HG02759 (cell line): ENCODE data around the gene PPOX.
A peak's percentile ranks its signal among the peaks of the same experiment; 100 is the strongest.

Source experiments
- ATAC-seq: cut with Tn5 transposase; IDR thresholded peaks from one replicate; pipeline ENCODE4 v1.9.1; 2021; ENCODE audit warnings: mild to moderate bottlenecking, moderate library complexity; ENCODE audit not compliant: unreplicated experiment

The PPOX gene

DNA sequence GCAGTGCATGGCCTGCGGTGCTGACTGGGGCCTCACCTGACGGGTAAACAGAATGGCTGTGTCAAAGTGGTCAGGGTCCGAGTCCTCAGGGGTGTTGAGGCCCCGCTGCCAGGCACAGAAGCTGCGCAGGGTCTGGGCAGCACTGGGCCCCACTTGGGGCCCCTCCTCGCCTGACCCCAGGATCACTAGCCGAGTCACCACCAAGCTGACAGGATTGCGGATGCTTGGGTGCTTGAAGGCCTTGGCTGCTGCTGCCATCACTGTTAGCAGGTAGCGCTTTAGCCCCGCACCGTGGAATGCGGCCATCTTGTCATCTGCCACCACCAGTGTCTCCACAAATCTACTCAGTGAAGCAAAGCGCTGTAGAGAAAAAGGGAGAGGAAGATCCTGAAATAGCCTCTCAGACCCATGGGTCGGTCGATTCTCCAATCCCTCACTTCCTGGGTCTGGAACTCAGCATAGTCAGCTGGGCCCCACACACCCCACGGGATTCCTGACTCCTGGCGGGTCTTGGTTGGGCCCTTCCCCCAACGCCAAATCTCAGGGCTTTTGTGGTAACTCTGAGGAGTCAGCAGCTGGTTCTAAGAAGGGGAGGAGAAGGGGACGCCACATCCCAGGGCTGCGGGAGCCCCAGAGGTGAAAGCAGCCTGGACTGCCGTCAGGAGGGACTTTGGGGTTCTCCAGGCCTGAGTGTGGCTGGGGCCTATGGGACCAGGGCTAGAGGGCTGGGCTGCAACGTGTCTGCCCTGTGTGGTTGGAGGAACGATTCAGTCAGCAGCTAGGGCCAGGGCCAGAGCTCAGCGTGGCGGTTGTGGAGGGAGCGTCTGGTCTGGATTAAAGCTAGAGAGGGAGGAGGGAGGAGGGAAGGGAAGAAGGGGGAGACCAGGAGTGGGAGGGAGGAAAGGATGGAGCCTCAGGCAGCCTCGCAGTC lies 30.6 kb downstream of the PPOX start:
- no peak for ATAC-seq

DNA sequence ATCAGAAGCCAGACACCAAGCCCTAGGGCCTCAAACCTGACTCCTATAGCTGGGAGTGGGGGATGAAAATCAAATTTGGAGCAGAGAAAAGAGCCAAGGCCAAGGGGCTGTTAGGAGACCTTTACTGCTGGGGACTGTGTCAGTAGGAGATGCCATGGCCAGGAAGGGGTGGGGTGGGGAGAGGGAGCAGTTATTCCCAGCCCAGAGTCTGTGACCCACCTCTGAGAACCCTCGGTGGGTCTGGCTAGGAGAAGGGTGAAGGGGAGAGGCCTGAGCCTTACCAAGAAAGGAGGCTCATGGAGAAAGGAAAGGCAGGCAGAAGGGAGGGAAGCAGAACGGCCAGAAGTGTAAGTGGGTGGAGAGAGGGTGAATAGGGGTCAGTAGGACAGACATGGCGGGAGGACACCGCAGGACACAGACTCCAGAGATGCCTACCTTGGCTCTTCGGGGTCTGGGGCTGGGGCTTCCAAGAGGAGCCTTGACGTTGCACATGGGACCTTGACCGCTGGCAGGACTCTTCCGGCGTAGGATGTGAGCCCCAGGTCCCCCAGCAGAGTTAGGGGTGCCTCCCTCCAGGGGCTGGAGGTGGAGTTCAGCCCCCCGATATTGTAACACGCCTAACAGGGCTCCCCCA lies 31.5 kb downstream of the PPOX start:
- ATAC-seq = no peak

DNA sequence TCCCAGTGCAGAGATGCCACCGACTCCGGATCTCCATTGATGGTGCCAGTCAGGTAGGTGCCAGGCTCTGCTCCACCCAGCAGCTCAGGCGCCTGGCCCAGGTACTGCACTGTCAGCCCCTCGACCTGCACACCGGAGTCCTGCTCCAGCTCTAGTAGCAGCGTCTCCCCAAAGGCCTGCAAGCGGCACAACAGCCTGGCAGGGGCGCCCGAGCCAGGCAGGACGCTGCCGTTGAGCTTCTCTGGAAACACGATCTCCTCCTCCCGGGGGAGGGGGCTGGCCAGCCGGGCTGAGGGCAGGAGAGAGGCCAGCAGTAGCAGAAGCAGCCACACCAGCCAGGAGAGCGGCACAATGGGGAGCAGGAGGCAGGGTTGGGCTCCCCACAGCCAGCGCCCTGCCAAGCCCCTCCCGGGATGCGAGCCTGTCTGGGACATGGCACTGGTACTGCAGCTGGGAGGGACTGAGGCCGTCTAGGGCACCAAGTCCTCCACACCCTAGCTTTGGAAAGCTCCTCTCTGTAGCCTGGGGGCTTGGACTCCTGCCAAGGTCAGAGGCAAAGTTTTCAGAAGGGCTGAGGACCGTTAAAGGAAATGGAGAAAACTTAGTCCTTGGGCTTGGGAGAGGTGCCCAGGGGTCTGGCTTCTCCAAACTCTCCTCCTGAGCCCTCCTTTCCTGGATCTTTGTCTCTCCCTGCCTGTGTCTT lies 32.1 kb downstream of the PPOX start:
- no peak for ATAC-seq

DNA sequence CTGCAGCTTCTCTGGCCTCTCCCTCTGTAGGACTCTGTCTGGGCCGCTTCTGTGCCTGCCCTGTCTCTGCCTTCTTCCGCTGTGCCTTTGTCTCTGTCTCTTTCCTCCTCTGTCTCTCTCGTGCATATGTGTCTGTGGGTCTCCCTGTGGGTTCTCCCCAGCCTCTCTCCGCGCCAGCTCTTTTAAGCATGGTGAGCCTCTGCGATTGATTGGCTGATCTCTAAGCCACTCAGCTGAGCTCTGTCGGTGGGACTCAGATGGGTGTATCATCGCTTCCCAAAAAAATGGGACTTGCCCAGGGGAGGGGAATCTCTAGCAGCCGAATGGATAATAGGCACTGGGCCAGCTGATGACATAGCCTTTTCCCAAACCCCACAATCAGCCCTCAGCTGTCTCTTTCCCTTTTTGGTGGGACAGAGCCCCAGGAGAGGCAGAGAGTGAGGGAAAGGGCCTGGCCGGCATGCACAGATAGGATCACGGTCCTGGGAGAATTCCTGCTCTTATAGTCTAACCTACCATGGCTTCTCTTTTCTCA lies 32.7 kb downstream of the PPOX start, which contains the start of gene ADAMTS4:
TSS of gene ADAMTS4 (minus strand) at position 158 of the 535 bp plus-strand sequence. CDS start 427 bp downstream, outside the sequence.
- ATAC-seq = no peak

DNA sequence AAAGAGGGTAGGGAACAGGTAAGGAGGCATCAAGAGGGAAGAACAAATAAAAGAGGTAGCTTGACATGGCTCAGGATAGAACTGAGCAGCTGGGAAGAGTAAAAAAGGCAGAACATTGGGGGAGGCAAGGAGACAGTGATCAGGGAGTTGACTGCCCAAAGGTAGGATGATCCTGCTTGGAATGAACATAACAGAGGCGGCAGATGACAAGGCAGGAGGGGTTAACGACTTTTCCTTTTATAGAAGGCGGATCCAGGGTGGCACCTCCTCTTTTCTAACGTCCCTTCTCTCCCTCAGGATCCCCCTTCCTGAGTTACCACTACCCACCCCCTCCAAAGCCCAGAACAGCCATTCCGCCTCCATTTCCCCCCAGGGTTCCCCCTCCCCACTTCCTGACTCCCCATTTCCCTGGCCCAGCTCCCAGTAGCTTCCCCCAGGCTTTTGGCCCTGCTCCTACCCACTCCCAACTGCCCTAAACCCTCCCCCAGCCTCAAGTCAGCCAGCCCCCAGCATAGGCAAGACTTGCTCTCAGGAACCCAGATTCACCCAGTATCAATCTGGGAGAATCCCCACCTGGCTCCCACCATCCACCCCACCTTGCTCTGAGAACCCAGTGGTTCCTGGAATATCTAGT lies 33.4 kb downstream of the PPOX start:
- ATAC-seq = no peak

DNA sequence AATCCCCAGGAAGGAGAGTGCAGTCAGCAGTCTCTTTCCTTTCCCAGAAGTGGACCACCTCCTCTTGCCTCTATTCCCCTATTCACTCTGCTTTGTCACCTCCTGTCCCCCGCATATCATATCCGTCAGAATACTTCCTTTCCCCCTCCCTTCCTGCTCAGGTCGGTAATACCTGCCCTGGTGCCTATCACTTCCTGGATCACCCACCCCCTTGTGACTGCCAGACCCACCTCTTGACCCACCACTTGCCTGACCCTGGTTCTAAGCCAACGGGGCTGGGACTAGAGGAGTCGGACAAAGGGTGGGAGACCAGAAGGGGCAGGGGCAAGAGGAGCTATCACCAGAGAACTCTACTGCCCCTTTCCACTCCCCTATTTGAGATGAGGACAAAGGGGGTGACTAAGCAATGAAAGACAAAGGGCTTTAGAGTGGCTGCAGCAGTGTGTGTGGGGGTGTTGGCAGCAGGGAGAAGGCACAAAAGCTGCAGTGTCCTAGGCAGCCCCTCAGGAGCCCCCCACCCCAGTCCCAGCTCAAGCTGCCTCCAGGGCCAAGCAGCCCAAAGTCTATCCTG lies 34.3 kb downstream of the PPOX start:
- ATAC-seq = no peak

DNA sequence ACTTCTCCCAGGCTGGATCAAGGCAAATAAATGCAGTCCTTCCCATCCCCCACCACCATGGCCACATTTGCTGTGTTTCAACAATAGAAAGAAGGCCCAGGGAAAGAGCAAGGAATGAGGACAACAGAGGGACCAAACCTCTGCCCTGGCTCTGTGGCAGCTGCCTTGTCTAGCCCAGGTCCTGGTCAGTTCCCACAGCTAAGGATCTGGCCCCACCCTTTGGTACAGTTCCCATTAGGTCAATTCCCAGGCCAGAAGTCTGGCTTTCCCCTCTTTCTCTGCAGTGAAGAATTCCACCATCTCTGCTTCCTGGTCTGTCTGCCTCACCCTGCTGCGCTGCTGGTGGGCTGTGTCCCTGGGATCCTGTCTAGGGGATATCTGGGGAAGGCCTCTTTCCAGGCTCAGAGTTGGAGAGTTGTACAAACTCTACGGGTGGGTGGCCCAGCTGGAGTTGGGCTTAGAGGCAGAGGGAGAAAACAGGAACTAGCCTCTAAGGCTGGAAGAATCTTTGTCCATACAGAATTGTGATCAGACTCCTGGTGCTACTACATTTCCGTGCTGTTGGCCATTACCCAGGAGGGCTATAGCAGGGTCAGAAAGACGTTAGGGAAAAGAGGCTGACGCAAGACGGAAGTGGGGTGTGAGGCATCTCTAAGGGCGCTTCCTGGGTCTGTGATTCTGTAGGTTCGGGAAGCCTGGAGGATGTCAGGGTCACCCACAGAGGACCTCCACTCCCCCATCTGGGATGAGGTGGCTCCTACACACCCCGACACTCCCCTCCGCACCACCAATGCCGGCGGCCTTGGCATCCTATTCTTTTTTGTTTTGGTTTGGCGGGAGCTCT lies 35.0 kb downstream of the PPOX start:
- ATAC-seq = no peak

DNA sequence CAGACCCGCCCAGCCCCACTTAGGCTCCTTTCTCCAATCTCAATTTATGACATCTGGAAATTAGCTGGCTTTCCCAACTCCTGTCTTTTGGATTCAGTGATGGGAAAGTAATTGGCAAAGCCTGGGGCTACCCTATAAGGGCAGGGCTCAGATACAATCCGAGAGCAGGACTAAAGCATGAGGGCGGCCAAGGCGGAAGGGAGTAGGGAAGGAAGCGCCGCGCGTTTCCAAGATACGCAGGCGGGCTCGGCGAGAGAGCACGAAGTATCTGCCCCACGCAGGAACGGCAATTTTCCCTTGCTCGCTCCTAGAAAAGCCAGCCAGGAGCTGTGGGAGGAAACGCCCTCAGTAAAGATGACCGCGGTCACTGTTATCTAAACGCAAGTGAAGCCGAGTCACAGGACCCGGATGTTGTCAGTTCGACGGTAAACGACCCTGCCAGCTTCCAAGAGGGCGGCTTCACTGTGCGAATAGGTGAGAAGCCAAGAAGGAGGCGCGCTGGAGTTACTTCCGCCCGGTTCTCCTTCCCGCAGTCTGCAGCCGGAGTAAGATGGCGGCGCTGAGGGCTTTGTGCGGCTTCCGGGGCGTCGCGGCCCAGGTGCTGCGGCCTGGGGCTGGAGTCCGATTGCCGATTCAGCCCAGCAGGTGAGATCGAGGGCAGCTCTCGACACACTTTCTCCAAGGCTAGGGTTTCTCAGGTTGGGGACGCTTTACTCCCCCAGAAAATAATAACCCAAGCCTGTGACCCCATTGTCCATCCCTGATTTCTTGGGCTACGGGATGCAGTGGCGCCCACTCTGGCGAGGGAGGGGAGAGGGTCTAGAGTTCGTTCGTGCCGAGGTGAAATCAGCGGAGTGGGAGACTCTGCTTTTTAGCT lies 35.8 kb downstream of the PPOX start, which contains the start of gene NDUFS2:
TSS of gene NDUFS2 (plus strand) at position 532 of the 877 bp plus-strand sequence. CDS start at position 551, 19 bp downstream.
- ATAC-seq = peak; percentile 97

DNA sequence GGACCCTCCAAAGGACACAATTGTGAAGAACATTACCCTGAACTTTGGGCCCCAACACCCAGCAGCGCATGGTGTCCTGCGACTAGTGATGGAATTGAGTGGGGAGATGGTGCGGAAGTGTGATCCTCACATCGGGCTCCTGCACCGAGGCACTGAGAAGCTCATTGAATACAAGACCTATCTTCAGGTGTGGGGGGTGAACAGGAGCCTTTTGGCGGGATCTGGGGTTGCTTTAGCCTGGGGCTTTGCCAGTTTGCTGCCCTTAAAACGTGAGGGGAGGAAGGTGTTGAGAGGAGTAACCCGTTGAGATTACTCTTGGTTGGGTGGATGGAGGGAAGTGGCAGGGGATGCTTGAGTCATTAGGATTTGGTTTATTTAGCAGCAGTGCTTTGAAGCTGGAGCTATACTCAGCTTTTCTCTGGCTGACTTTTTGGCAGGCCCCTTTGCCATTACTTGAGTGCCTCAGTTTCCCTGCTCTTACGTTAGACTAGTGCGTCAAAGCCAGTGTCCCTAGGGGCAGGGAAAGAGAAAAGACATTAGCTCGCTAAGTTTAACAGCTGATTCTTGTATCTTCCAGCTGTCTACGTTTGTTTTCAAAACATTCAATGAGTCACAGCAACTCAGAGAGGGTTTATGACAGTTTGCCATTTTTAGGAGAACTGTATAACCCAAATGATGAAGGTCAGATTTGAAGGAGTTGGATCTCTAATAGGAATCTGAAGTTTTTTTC lies 40.4 kb downstream of the PPOX start:
- ATAC-seq = no peak

DNA sequence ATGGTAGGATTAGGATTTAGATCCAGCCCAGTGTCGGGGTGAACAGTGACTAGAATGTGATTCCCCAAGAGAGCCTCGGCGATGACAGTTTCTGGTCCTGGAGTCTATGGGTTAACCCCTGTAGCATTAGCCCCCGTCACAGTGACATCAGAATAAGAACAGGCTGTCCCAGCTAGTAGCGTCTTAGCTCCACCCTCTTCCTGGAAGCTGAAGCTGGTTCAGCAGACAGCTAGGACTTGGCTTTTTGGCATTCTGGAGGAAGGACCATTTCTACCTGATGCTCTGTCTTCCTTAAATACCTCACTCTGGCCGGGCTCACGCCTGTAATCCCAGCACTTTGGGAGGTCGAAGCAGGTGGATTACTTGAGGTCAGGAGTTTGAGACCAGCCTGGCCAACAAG lies 40.9 kb downstream of the PPOX start:
- no peak for ATAC-seq

DNA sequence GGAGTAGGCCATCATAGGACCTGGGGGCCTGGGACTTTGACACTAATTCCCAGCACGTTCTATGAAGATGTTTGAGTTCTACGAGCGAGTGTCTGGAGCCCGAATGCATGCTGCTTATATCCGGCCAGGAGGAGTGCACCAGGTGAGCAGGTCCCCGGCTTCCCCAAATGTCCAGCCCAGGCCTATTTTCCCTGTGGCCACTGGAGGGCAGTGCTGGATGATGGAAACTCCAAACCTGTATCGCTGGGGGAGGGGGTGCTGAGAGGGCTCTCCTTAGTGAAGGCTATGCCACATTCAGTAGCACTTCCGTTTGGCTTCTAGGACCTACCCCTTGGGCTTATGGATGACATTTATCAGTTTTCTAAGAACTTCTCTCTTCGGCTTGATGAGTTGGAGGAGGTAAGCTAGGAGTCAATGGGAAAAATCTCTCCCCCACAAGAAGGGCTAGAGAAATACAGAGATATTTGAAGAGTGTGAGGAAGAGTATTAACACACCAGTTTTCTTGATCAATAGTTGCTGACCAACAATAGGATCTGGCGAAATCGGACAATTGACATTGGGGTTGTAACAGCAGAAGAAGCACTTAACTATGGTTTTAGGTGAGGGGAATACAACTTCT lies 43.7 kb downstream of the PPOX start:
- ATAC-seq = peak; percentile 53

DNA sequence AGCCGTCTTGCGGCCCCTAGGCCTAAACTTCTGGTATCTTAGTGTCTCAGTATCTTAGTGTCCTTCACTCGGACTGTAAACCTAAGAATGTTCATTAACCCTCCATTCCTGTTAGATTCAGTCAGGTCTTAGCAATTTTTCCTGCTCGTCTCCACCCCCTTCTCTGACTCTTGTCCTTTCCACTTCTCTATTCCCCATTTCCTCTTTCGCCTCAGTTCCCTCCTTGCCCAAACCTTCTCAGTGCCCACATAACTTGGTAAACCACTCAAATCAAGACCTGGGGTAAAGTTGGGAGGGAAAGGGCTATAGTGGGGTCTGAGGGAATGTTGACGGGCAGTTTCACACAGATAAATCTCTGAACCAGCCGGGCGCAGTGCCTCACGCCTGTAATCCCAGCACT lies 48.1 kb downstream of the PPOX start:
- ATAC-seq = no peak

DNA sequence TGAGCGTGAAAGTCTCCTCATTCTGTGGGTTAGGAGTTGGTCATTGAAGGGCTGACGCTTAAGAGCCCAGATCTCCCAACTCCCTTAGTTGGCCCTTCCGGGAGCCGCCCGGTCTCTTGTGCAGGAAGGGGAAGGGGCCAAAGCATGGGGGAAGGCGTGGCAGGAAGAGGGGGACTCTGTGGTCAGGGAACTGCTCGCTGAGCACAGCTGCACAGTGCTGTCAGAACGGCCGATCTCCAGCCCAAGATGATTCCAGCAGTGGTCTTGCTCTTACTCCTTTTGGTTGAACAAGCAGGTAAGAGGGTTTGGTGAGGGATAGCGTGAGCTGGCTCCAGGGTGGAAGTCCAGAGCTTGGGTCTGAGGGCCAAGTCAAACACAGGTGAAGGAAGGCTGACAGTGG lies 48.9 kb downstream of the PPOX start, which contains the start of gene FCER1G:
TSS of gene FCER1G (plus strand) at position 220 of the 400 bp plus-strand sequence. CDS start at position 247, 27 bp downstream.
- no peak for ATAC-seq

DNA sequence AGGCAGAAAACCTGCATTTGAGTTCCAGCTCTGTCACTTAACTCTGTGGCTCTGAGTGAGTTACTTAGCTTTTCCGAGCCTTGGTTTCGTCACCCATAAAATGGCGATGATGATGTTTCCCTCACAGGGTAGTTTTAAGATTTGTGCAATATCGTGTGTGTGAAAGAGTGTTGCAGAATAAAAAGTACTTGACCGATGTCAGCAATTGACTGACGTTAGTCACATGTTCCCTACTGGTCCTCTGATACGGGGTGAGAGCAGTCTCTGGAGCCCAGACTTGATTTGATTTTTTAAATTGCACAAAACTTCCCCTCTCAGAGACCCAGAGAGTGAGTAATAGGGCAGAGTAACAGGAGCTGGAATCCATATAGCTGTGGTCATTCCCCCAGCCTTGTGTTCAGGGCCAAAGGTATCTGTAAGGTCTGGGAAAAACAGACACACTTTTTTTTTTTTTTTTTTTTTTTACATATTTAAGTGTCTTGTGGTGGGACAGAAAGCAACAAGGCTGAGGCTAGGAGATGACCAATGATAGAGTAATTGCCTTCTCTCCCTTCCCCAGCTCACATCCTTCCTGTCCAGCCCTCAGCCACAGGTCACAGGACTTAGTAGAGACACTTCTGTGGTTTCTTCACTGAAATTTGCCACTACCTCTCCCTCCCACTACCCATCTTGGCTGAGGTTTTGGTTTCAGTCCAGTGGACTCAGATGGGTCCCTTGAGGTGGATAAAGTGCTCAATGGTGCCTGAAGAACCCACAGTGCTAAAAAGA lies 50.9 kb downstream of the PPOX start:
- peak; percentile 92 for ATAC-seq

DNA sequence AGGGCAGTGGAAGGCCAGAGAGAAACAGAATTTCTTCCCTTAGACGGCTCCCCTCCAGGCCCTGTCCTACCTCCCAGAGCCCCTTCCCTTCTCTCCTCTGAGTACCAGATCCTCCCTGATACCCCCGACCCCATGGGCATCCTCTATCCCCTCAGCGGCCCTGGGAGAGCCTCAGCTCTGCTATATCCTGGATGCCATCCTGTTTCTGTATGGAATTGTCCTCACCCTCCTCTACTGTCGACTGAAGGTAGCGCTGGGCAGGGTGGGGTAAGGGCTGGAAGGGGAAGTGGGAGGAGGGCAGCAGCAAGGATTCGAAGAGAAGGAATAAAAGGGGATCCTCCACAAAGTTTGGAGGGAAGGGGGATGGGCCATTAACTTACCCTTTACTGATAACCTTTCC lies 51.6 kb downstream of the PPOX start:
- ATAC-seq = no peak

DNA sequence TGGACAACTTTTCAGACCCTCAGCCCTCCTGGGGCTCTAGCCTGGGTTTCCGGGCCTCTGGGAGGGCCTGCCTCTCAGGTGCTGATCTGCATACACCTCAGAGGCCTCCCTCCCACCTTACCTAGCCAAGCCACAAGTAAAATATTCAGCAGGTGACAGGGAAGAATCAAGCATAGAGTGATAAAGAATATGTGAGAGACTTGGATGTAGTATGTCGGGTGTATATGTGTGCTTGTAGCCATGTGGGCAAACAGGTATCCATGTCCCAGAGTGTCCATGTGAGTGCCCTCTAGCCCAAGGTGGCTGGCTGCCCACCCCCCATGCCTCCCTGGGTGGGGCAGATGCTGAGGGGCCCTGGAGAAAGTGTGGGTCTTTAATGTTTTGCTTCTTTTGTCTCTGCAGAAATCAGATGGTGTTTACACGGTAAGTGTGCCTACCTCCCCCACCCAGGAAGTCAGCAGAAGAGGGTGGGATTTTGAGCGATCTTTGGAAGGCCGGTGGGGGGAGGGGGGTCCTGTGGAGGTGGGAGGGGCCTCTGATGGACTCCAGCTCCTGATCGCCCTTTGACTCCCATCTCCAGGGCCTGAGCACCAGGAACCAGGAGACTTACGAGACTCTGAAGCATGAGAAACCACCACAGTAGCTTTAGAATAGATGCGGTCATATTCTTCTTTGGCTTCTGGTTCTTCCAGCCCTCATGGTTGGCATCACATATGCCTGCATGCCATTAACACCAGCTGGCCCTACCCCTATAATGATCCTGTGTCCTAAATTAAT lies 52.3 kb downstream of the PPOX start:
- no peak for ATAC-seq
